PC-9 (cell line): Measurements from ENCODE around the gene APOBEC3C. TPM values are rescaled to one million over a fixed set of nuclear protein-coding genes. Genes with fewer than 3 reads are reported as not detected.
"Not testable (repeated sequence)": the region's sequence is repeated elsewhere in the genome, so short reads cannot be mapped to it uniquely, and the experiment has no call there.

Experiments used
- BruUV-seq: library from RNA; stranded (reverse); fragments of 400-500 nt; replicated peaks from 2 replicates; lab custom pipeline; 2021; lab: Mats Ljungman, UMichigan
- CTCF ChIA-PET: fragments of 300-600 bp; sonication (Branson Sonifier 250); formaldehyde crosslinking; loops from one replicate; lab custom pipeline; 2022; ENCODE audit warnings: antibody characterized with exemption; lab: Charles Lee
- POLR2A ChIA-PET: fragments of 300-600 bp; sonication (Branson Sonifier 250); formaldehyde crosslinking; loops from one replicate; lab custom pipeline; 2022; ENCODE audit warnings: antibody characterized with exemption; ENCODE audit not compliant: unreplicated experiment; lab: Charles Lee
- DNase-seq, 2 experiments: peaks; one replicate each; pipeline versions ENCODE4 v3.0.0 to v3.0.0-alpha.2; 2015 to 2022; ENCODE audit warnings: mixed read lengths in 1 of 2
- H2AFZ ChIP-seq: fragments of 200-600 bp; sonication (generic); 2 replicates; pipeline ENCODE4 v1.8.1; 2017; ENCODE audit warnings: antibody characterized with exemption
- H3F3A ChIP-seq: fragments of 200-600 bp; sonication (generic); 2 replicates; pipeline ENCODE4 v1.8.1; 2017; ENCODE audit warnings: antibody characterized with exemption, mild to moderate bottlenecking, low read depth; ENCODE audit not compliant: insufficient read depth
- H3K27ac ChIP-seq: fragments of 200-600 bp; sonication (generic); 2 replicates; pipeline ENCODE4 v1.6.1; 2016; ENCODE audit warnings: mixed run types
- H3K27me3 ChIP-seq: fragments of 200-600 bp; sonication (generic); 2 replicates; pipeline ENCODE4 v1.6.1; 2016; ENCODE audit warnings: low read depth, mixed run types; ENCODE audit not compliant: insufficient read depth
- H3K36me3 ChIP-seq: fragments of 200-600 bp; sonication (generic); 2 replicates; pipeline ENCODE4 v1.6.1; 2016; ENCODE audit warnings: low read depth, mixed run types
- H3K4me1 ChIP-seq: fragments of 200-600 bp; sonication (generic); replicated peaks from 2 replicates; pipeline ENCODE4 v1.6.1; 2016; ENCODE audit warnings: mixed run types; ENCODE audit not compliant: insufficient read depth
- H3K4me2 ChIP-seq: fragments of 200-600 bp; sonication (generic); 2 replicates; pipeline ENCODE4 v1.6.1; 2017; ENCODE audit warnings: mixed run types
- H3K4me3 ChIP-seq: fragments of 200-600 bp; sonication (generic); 2 replicates; pipeline ENCODE4 v1.6.1; 2016; ENCODE audit warnings: mixed run types
- H3K79me2 ChIP-seq: fragments of 200-600 bp; sonication (generic); 2 replicates; pipeline ENCODE4 v1.6.1; 2017; ENCODE audit warnings: low read depth, mixed run types
- H3K9me2 ChIP-seq: fragments of 200-600 bp; sonication (generic); 2 replicates; pipeline ENCODE4 v1.8.1; 2017; ENCODE audit warnings: mild to moderate bottlenecking; ENCODE audit not compliant: insufficient read depth
- H3K9me3 ChIP-seq: fragments of 200-600 bp; sonication (generic); 2 replicates; pipeline ENCODE4 v1.8.1; 2016; ENCODE audit warnings: low read depth; ENCODE audit not compliant: insufficient read depth
- H4K20me1 ChIP-seq: fragments of 200-600 bp; sonication (generic); 2 replicates; pipeline ENCODE4 v1.8.1; 2017; ENCODE audit not compliant: insufficient read depth
- CTCF ChIP-seq: fragments of 200-600 bp; sonication (generic); conservative IDR thresholded peaks from 2 replicates; pipeline ENCODE4 v1.6.1; 2017; ENCODE audit warnings: mixed run types, antibody characterized with exemption, mild to moderate bottlenecking, moderate library complexity
- EZH2 ChIP-seq: fragments of 200-600 bp; sonication (generic); IDR thresholded peaks from 2 replicates; pipeline ENCODE4 v1.8.0; 2017; ENCODE audit warnings: antibody characterized with exemption, low read depth
- intact Hi-C: fragments of 100-400 bp; cut with micrococcal nuclease; formaldehyde crosslinking; loops from one replicate; pipeline ENCODE4 v1.10.0; 2022; ENCODE audit not compliant: unreplicated experiment
- total RNA-seq: library from RNA; stranded (reverse); gene quantifications from 2 replicates; pipeline ENCODE4 v1.2.3, GENCODE V29; 2021

Gene APOBEC3C
- total RNA-seq, 1 experiment from 2014 or later: 64.6 TPM

GRCh38 chr22:39017596-39018365 is 3.7 kb downstream of the APOBEC3C start:
- Histone ChIP-seq H3K9me3 (no peaks in the 10 kb centered on the region), H3K4me2 (peak overlapping the region; percentile 74; the same call in 1 of the 2 replicates), H3K27ac (no peak overlapping the region), H3K9me2 (no peaks in the 10 kb centered on the region), H3K4me1 (peaks cover 27% of the 10 kb centered on the region), H3K27me3 (no peaks in the 10 kb centered on the region), H3K4me3 (no peak overlapping the region), H3K36me3 (peaks cover 24% of the 10 kb centered on the region), H2AFZ (no peak overlapping the region), H3K79me2 (peaks cover 31% of the 10 kb centered on the region), H4K20me1 (no peaks in the 10 kb centered on the region), H3F3A (peaks cover 25% of the 10 kb centered on the region; the same call in 1 of the 2 replicates)
- intact Hi-C loops: no loop called here
- TF ChIP-seq EZH2 (no peak), CTCF (no peak)
- DNase-seq: no peak
- CTCF ChIA-PET: interaction anchor here (0.6 kb wide), 1 partner anchor 239 kb away, joined by 4 read pairs; no protein-coding TSS in a partner anchor
- no TSS peak for BruUV-seq
- POLR2A ChIA-PET: no interaction called here

- DNase-seq, H3K4me3 ChIP-seq, H2AFZ ChIP-seq, H3K9me2 ChIP-seq, H4K20me1 ChIP-seq, H3K9me3 ChIP-seq, H3K27ac ChIP-seq, BruUV-seq, H3K27me3 ChIP-seq, POLR2A ChIA-PET, H3K4me2 ChIP-seq: not testable (repeated sequence)
- Histone ChIP-seq H3K36me3 (peaks cover 24% of the 10 kb centered on the region), H3K79me2 (peaks cover 23% of the 10 kb centered on the region), H3F3A (peaks cover 25% of the 10 kb centered on the region; the same call in 1 of the 2 replicates), H3K4me1 (peaks cover 17% of the 10 kb centered on the region)
- intact Hi-C loops: loop anchor here (5.0 kb wide), 1 partner anchor 77 kb away; the partner anchor contains the start of gene APOBEC3H
- CTCF ChIA-PET: interaction anchor here (0.6 kb wide), 1 partner anchor 363 kb away, joined by 3 read pairs; no protein-coding TSS in a partner anchor
These were observed 6.1 kb downstream of the APOBEC3C start for GRCh38 chr22:39020021-39020651.

GRCh38 chr22:39021552-39022250 is 7.6 kb downstream of the APOBEC3C start:
- Histone ChIP-seq H3K9me3 (no peaks in the 10 kb centered on the region), H3K4me2 (no peak overlapping the region), H3K27ac (no peak overlapping the region), H4K20me1 (no peaks in the 10 kb centered on the region), H3F3A (peaks cover 25% of the 10 kb centered on the region; the same call in 1 of the 2 replicates), H2AFZ (no peak overlapping the region), H3K9me2 (no peaks in the 10 kb centered on the region), H3K4me3 (no peak overlapping the region), H3K79me2 (peaks cover 8% of the 10 kb centered on the region), H3K27me3 (no peaks in the 10 kb centered on the region), H3K36me3 (peaks cover 21% of the 10 kb centered on the region), H3K4me1 (peaks cover 8% of the 10 kb centered on the region)
- TF ChIP-seq EZH2: no peak
- TF ChIP-seq CTCF: no peak
- no peak for DNase-seq
- intact Hi-C loops: loop anchor here (5.0 kb wide), 1 partner anchor 76 kb away; the partner anchor contains the start of gene APOBEC3H
- ChIA-PET POLR2A (interaction anchor here (0.6 kb wide), 2 partner anchors 40 to 148 kb away, joined by 3 read pairs; no protein-coding TSS in a partner anchor), CTCF (interaction anchor here (0.6 kb wide), 3 partner anchors 105 to 493 kb away, joined by 3 to 7 read pairs (median 5); no protein-coding TSS in a partner anchor)
- BruUV-seq: TSS peak; percentile 21
